Breast epithelium (tissue), 3 donors: ENCODE measurements around the gene TTC23.

ENCODE experiments used
- POLR2A ChIP-seq: fragments of 450-650 bp; IDR thresholded peaks from one replicate; pipeline ENCODE4 v1.6.1; 2016; ENCODE audit warnings: antibody characterized with exemption, mild to moderate bottlenecking, moderate library complexity
- POLR2AphosphoS5 ChIP-seq, 3 donors: sonication (generic); formaldehyde crosslinking; IDR thresholded peaks; one replicate each; pipeline ENCODE4 v1.6.1; 2017; ENCODE audit warnings: antibody characterized with exemption in 3 of 3
- TF ChIP-seq, protein P1 (sequence below), 3 donors: fragments of 450-650 bp; IDR thresholded peaks; one replicate each; pipeline ENCODE4 v1.5.1; 2016 to 2017; ENCODE audit warnings: antibody characterized with exemption in 3 of 3, mild to moderate bottlenecking in 3 of 3, moderate library complexity in 3 of 3

DNA sequence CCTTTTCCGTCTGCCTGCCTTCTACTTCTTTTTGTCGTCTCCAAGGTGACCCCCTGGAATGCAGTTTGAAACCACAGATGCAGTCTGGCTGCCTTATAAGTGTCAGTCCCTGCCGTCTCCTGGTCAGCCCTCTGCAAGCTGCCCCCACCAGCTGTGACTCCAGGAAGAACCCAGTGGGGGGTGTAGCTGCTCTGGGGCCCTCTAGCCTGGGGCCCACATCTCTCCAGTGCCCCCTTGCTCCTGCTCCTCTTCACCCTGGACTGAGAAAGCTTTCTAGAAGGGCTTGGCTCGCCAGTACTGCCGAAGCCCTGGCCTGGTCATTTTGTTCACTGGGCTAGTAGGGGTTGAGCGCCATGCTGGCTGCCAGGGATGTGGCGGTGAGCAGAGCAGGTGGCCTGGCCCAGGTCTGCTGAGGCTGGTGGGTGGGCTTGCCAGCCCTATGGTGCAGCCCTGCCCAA lies 123.2 kb downstream of the TTC23 start:
- no peak for TF ChIP-seq POLR2AphosphoS5 (IDR thresholded peaks at IDR 0.05)
- TF ChIP-seq, protein P1, sequence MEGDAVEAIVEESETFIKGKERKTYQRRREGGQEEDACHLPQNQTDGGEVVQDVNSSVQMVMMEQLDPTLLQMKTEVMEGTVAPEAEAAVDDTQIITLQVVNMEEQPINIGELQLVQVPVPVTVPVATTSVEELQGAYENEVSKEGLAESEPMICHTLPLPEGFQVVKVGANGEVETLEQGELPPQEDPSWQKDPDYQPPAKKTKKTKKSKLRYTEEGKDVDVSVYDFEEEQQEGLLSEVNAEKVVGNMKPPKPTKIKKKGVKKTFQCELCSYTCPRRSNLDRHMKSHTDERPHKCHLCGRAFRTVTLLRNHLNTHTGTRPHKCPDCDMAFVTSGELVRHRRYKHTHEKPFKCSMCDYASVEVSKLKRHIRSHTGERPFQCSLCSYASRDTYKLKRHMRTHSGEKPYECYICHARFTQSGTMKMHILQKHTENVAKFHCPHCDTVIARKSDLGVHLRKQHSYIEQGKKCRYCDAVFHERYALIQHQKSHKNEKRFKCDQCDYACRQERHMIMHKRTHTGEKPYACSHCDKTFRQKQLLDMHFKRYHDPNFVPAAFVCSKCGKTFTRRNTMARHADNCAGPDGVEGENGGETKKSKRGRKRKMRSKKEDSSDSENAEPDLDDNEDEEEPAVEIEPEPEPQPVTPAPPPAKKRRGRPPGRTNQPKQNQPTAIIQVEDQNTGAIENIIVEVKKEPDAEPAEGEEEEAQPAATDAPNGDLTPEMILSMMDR (IDR thresholded peaks at IDR 0.05) = no peak
- no peak for TF ChIP-seq POLR2A
